Sigmoid colon (tissue), 7 donors: ENCODE data around the gene FAM111A. TPM values are rescaled to one million over a fixed set of nuclear protein-coding genes. Genes with fewer than 3 reads are reported as not detected.

Source experiments
- DNase-seq: peaks from one replicate; pipeline ENCODE4 v3.0.0-alpha.2; 2019
- H3K27ac ChIP-seq, 4 donors: fragments of 200-600 bp; sonication (generic); one replicate each; pipeline ENCODE4 v1.5.1; 2016 to 2019; ENCODE audit warnings: mild to moderate bottlenecking in 1 of 4
- H3K27me3 ChIP-seq, 3 donors: fragments of 200-600 bp; sonication (generic); one replicate each; pipeline ENCODE4 v1.5.1; 2019; ENCODE audit warnings: mild to moderate bottlenecking in 1 of 3
- H3K36me3 ChIP-seq, 4 donors: fragments of 200-600 bp; sonication (generic); one replicate each; pipeline ENCODE4 v1.5.1; 2016 to 2019
- H3K4me1 ChIP-seq, 4 donors: fragments of 200-600 bp; sonication (generic); one replicate each; pipeline ENCODE4 v1.5.1; 2017 to 2019
- H3K4me3 ChIP-seq, 4 donors: fragments of 200-600 bp; sonication (generic); one replicate each; pipeline ENCODE4 v1.5.1; 2017 to 2019; ENCODE audit warnings: mild to moderate bottlenecking in 2 of 4, moderate library complexity in 1 of 4
- H3K9me3 ChIP-seq, 4 donors: fragments of 200-600 bp in 3 of 4; sonication (generic) in 3 of 4; one replicate each; pipeline versions ENCODE4 v1.5.1 to v1.6.1; 2013 to 2019
- CTCF ChIP-seq, 4 experiments: fragments of 450-650 bp in 3 of 4; fragments of 200-600 bp in 1 of 4; IDR thresholded peaks; one replicate each; pipeline ENCODE4 v1.5.1; 2016 to 2019; ENCODE audit warnings: antibody characterized with exemption in 4 of 4, mild to moderate bottlenecking in 3 of 4, moderate library complexity in 2 of 4
- EP300 ChIP-seq, 4 donors: sonication (generic); formaldehyde crosslinking; IDR thresholded peaks; one replicate each; pipeline ENCODE4 v1.6.1; 2017; ENCODE audit warnings: antibody characterized with exemption in 4 of 4
- POLR2A ChIP-seq, 2 donors: fragments of 450-650 bp; IDR thresholded peaks; one replicate each; pipeline ENCODE4 v1.6.1; 2016; ENCODE audit warnings: antibody characterized with exemption in 2 of 2, mild to moderate bottlenecking in 2 of 2, moderate library complexity in 2 of 2
- POLR2AphosphoS5 ChIP-seq, 4 donors: sonication (generic); formaldehyde crosslinking; IDR thresholded peaks; one replicate each; pipeline ENCODE4 v1.6.1; 2017; ENCODE audit warnings: antibody characterized with exemption in 4 of 4
- WGBS, 2 donors: extraction: QIAGEN DNeasy Blood & Tissue Kit; methylation state at CpG; one replicate each; pipeline ENCODE4 v1.1.7; 2013; 5-methylcytosine and 5-hydroxymethylcytosine counted together
- intact Hi-C: fragments of 100-400 bp; cut with DNase I; formaldehyde crosslinking; loops from one replicate; pipeline ENCODE4 v1.15.1; 2023
- polyA plus RNA-seq, 3 donors: library from polyadenylated mRNA; stranded (reverse); fragments of 200-250 nt; gene quantifications; one replicate each; pipeline ENCODE4 v1.2.3, GENCODE V29; 2013
- total RNA-seq, 4 donors: library from RNA; depleted of rRNA; stranded (reverse); fragments of >200 nt; gene quantifications; one replicate each; pipeline ENCODE4 v1.1.0, GENCODE V29; 2016
- donor health status: healthy with polysubstance abuse.
- donor health status: Bipolar disorder and iron deficiency.
- donor health status: healthy.

The FAM111A gene
- total and polyA plus RNA-seq, 7 donors, result 6.6 to 33.4 (median 26.0) TPM

GRCh38 chr11:59192446-59193020 is 49.9 kb downstream of the FAM111A start:
- Histone ChIP-seq H3K4me3 (no peak overlapping the region), H3K27ac (no peak overlapping the region), H3K4me1 (peaks cover 0 to 4% (median 0%) of the 10 kb centered on the region in 4 donors), H3K9me3 (no peaks in the 10 kb centered on the region), H3K36me3 (peaks cover 0 to 20% (median 2%) of the 10 kb centered on the region in 4 donors), H3K27me3 (no peaks in the 10 kb centered on the region)
- intact Hi-C loops, result no loop called here
- 82 to 92% methylated on average over 4 of the region's 4 CpGs for WGBS, 2 donors
- DNase-seq, result no peak
- TF ChIP-seq POLR2A (IDR thresholded peaks at IDR 0.05), result no peak
- TF ChIP-seq EP300 (IDR thresholded peaks at IDR 0.05), result no peak
- TF ChIP-seq CTCF (IDR thresholded peaks at IDR 0.05), result no peak
- no peak for TF ChIP-seq POLR2AphosphoS5 (IDR thresholded peaks at IDR 0.05)

DNA sequence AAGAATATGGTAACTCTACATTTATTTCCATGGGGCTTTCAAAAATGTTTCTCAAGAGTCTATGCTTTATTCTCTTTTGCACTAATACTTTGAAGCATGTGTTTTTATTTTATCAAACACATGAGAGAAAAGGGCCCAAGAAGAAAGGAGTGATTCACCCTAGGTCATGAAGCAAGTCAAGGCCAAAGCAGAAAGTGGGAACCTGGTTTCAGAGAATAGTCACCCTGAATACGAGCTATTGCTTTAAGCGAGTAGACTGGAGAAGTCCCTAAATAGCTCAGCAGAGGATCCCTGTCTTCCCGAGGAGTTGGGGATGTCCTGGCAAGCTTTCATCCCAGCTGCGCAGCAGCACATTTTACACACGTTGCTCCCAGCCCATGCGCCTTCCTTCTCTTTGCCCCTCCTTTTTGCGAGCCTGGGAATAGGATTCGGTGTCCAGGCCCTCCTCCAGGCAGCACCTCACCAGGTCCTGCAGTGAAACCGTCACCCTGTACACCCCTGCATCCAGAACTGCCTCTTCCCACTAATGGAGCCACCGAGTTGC is 51.0 kb downstream of the FAM111A start:
- intact Hi-C loops, result no loop called here
- Histone ChIP-seq H3K27ac (no peak overlapping the region), H3K4me3 (no peak overlapping the region), H3K4me1 (peaks cover 0 to 9% (median 5%) of the 10 kb centered on the region in 4 donors), H3K36me3 (peaks cover 0 to 20% (median 2%) of the 10 kb centered on the region in 4 donors), H3K9me3 (no peaks in the 10 kb centered on the region), H3K27me3 (no peaks in the 10 kb centered on the region)
- DNase-seq, result no peak
- TF ChIP-seq POLR2AphosphoS5 (IDR thresholded peaks at IDR 0.05), result no peak
- 88 to 89% methylated on average over 10 of the region's 10 CpGs for WGBS, 2 donors

- no peak overlapping the region for H3K27ac ChIP-seq
- WGBS, 2 donors, result 69 to 82% methylated on average over 4 of the region's 4 CpGs
Observed at GRCh38 chr11:59195586-59195985, 52.9 kb downstream of the FAM111A start.

GRCh38 chr11:59196777-59197176 is 54.1 kb downstream of the FAM111A start:
- peaks cover 0 to 9% (median 4%) of the 10 kb centered on the region in 4 donors for H3K4me1 ChIP-seq
- H3K36me3 ChIP-seq, result peaks cover 0 to 22% (median 1%) of the 10 kb centered on the region in 4 donors
- H3K4me3 ChIP-seq, result no peak overlapping the region
- intact Hi-C loops, result no loop called here
- H3K27ac ChIP-seq, result no peak overlapping the region
- no peaks in the 10 kb centered on the region for H3K9me3 ChIP-seq
- 75 to 88% methylated on average over 2 of the region's 2 CpGs for WGBS, 2 donors
- TF ChIP-seq POLR2AphosphoS5 (IDR thresholded peaks at IDR 0.05), result no peak
- no peak for TF ChIP-seq POLR2A (IDR thresholded peaks at IDR 0.05)
- TF ChIP-seq EP300 (IDR thresholded peaks at IDR 0.05), result no peak
- TF ChIP-seq CTCF (IDR thresholded peaks at IDR 0.05), result no peak
- DNase-seq, result no peak
- no peaks in the 10 kb centered on the region for H3K27me3 ChIP-seq

More at GRCh38 chr11:59195586-59195985, 52.9 kb downstream of the FAM111A start:
- no peaks in the 10 kb centered on the region for H3K27me3 ChIP-seq
- DNase-seq, result no peak
- intact Hi-C loops, result no loop called here
- H3K4me1 ChIP-seq, result peaks cover 0 to 9% (median 4%) of the 10 kb centered on the region in 4 donors
- no peaks in the 10 kb centered on the region for H3K9me3 ChIP-seq
- TF ChIP-seq POLR2AphosphoS5 (IDR thresholded peaks at IDR 0.05) (no peak), CTCF (IDR thresholded peaks at IDR 0.05) (no peak), POLR2A (IDR thresholded peaks at IDR 0.05) (no peak), EP300 (IDR thresholded peaks at IDR 0.05) (no peak)
- peaks cover 0 to 26% (median 2%) of the 10 kb centered on the region in 4 donors for H3K36me3 ChIP-seq
- no peak overlapping the region for H3K4me3 ChIP-seq

DNA sequence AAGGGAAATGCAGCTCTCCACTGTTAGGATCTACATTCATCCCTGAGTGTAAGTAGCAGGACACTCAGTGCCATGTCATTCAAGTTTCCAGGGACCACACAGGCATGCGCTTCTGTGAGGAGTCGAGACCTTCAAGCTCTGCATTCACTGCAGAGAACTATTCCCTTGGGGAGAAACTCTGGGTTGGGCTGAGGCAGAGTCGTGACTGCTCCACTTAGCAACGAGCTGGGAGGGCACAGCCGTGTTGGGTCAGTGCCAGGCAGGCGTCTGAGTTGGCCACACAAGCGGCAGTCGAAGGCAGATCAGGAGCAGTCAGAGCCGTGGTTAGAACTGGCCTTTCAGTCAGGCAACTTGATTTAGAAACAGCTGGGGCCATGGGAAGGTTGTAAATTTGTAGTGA is 55.3 kb downstream of the FAM111A start:
- WGBS, 2 donors, result 36% methylated on average over 9 of the region's 9 CpGs
- H3K4me3 ChIP-seq, result no peak overlapping the region
- peak; percentile 80 for DNase-seq
- peaks cover 0 to 21% (median 0%) of the 10 kb centered on the region in 4 donors for H3K36me3 ChIP-seq
- no peak overlapping the region for H3K27ac ChIP-seq
- H3K27me3 ChIP-seq, result no peaks in the 10 kb centered on the region
- no peaks in the 10 kb centered on the region for H3K9me3 ChIP-seq
- TF ChIP-seq EP300 (IDR thresholded peaks at IDR 0.05), result no peak
- no peak for TF ChIP-seq POLR2A (IDR thresholded peaks at IDR 0.05)
- no peak for TF ChIP-seq POLR2AphosphoS5 (IDR thresholded peaks at IDR 0.05)
- TF ChIP-seq CTCF (IDR thresholded peaks at IDR 0.05), result no peak
- H3K4me1 ChIP-seq, result peaks cover 0 to 9% (median 4%) of the 10 kb centered on the region in 4 donors
- intact Hi-C loops, result no loop called here
